HPDE6-E6E7 (cell line): ENCODE measurements around the gene ZSCAN25.
"Not testable (repeated sequence)": the region's sequence is repeated elsewhere in the genome, so short reads cannot be mapped to it uniquely, and the experiment has no call there.

Experiments used
- DNase-seq: peaks from one replicate; pipeline ENCODE4 v3.0.0; 2011; ENCODE audit warnings: missing footprints; ENCODE audit errors: extremely low spot score

ZSCAN25 gene

GRCh38 chr7:99616359-99617191 lies at the start of gene ZSCAN25:
Gene ZSCAN25 (plus strand): TSS chr7:99616946. CDS start chr7:99619607, 2,661 bp downstream.
- peak; percentile 88 for DNase-seq

- DNase-seq, result not testable (repeated sequence)
Observed at GRCh38 chr7:99568770-99569169, 48.0 kb upstream of the ZSCAN25 start.

GRCh38 chr7:99571768-99572167 lies 45.0 kb upstream of the ZSCAN25 start:
- no peak for DNase-seq

GRCh38 chr7:99573257-99573656 lies 43.5 kb upstream of the ZSCAN25 start:
- no peak for DNase-seq

GRCh38 chr7:99576251-99576650 lies 40.5 kb upstream of the ZSCAN25 start:
- DNase-seq, result no peak

- DNase-seq, result no peak
Observed at GRCh38 chr7:99579281-99579955, 37.3 kb upstream of the ZSCAN25 start.

GRCh38 chr7:99579956-99580777 lies 36.6 kb upstream of the ZSCAN25 start:
- DNase-seq, result no peak

GRCh38 chr7:99580778-99581332 lies 35.9 kb upstream of the ZSCAN25 start:
- DNase-seq, result not testable (repeated sequence)

GRCh38 chr7:99588868-99589267 lies 27.9 kb upstream of the ZSCAN25 start:
- DNase-seq, result no peak

GRCh38 chr7:99594948-99595745 lies 21.6 kb upstream of the ZSCAN25 start:
- no peak for DNase-seq

- DNase-seq, result no peak
Observed at GRCh38 chr7:99596408-99596955, 20.3 kb upstream of the ZSCAN25 start.

- DNase-seq, result no peak
Observed at GRCh38 chr7:99597762-99598501, 18.8 kb upstream of the ZSCAN25 start, which contains the start of gene TMEM225B. Gene TMEM225B (plus strand): TSS chr7:99598267. CDS start chr7:99604389, 6,122 bp downstream.

- DNase-seq, result no peak
Observed at GRCh38 chr7:99599836-99600235, 16.9 kb upstream of the ZSCAN25 start.

GRCh38 chr7:99601656-99602310 lies 15.0 kb upstream of the ZSCAN25 start:
- no peak for DNase-seq

- DNase-seq, result no peak
Observed at GRCh38 chr7:99605527-99605926, 11.2 kb upstream of the ZSCAN25 start.

- no peak for DNase-seq
Observed at GRCh38 chr7:99606531-99606930, 10.2 kb upstream of the ZSCAN25 start.

- DNase-seq, result no peak
Observed at GRCh38 chr7:99607548-99607947, 9.2 kb upstream of the ZSCAN25 start.

- DNase-seq, result no peak
Observed at GRCh38 chr7:99614495-99614894, 2.3 kb upstream of the ZSCAN25 start.

- DNase-seq, result no peak
Observed at GRCh38 chr7:99615989-99616358, 772 bp upstream of the ZSCAN25 start.
